WTC11 (cell line): ENCODE measurements around the gene GTPBP6. TPM values are rescaled to one million over a fixed set of nuclear protein-coding genes. Genes with fewer than 3 reads are reported as not detected.

Source experiments
- ATAC-seq: fragments of 200-7000 bp; cut with Tn5 transposase; 2 replicates; pipeline ENCODE4 v1.10.0; 2021; ENCODE audit warnings: mild to moderate bottlenecking, moderate library complexity
- CTCF ChIA-PET: fragments of 300-600 bp; sonication (Branson Sonifier 250); formaldehyde crosslinking; loops from one replicate; lab custom pipeline; 2021; ENCODE audit warnings: antibody characterized with exemption; lab: Charles Lee
- POLR2A ChIA-PET: fragments of 350-600 bp; sonication (Branson Sonifier 250); formaldehyde crosslinking; loops from one replicate; lab custom pipeline; 2021; ENCODE audit warnings: antibody characterized with exemption; lab: Charles Lee
- DNase-seq: peaks from one replicate; pipeline ENCODE4 v3.0.0; 2021; ENCODE audit warnings: low spot score
- H3K27ac Mint-ChIP-seq: 2 replicates; pipeline ENCODE4 v1.8.0; 2021; ENCODE audit warnings: mixed read lengths
- H3K27me3 Mint-ChIP-seq: 2 replicates; pipeline ENCODE4 v1.8.0; 2021; ENCODE audit warnings: low read depth, mild to moderate bottlenecking, moderate library complexity, mixed read lengths
- H3K36me3 Mint-ChIP-seq: 2 replicates; pipeline ENCODE4 v1.8.0; 2021; ENCODE audit warnings: mixed read lengths
- H3K4me1 Mint-ChIP-seq: 2 replicates; pipeline ENCODE4 v1.8.0; 2022; ENCODE audit warnings: mixed read lengths
- H3K4me3 Mint-ChIP-seq: 2 replicates; pipeline ENCODE4 v1.8.0; 2021; ENCODE audit warnings: mild to moderate bottlenecking, moderate library complexity, mixed read lengths
- H3K9me3 Mint-ChIP-seq: 2 replicates; pipeline ENCODE4 v1.8.0; 2021; ENCODE audit warnings: mixed read lengths
- CREM ChIP-seq: sonication (generic); formaldehyde crosslinking; IDR thresholded peaks from 2 replicates; pipeline ENCODE4 v1.8.1; 2022; ENCODE audit warnings: mild to moderate bottlenecking, missing genetic modification reagents, moderate library complexity
- EMX1 ChIP-seq: fragments of 250-450 bp; sonication (Bioruptor Pico); IDR thresholded peaks from 2 replicates; pipeline ENCODE4 v1.8.0; 2021; ENCODE audit warnings: mild to moderate bottlenecking
- FOXP1 ChIP-seq: sonication (generic); formaldehyde crosslinking; IDR thresholded peaks from 2 replicates; pipeline ENCODE4 v1.8.0; 2022; ENCODE audit warnings: missing genetic modification reagents, mild to moderate bottlenecking, moderate library complexity, borderline replicate concordance
- GRHL2 ChIP-seq: fragments of 250-450 bp; sonication (Bioruptor Pico); IDR thresholded peaks from 2 replicates; pipeline ENCODE4 v1.8.0; 2022; ENCODE audit warnings: mild to moderate bottlenecking, moderate library complexity; ENCODE audit not compliant: insufficient replicate concordance, severe bottlenecking
- GTF2I ChIP-seq: fragments of 250-450 bp; sonication (Bioruptor Pico); conservative IDR thresholded peaks from 2 replicates; pipeline ENCODE4 v1.4.0; 2021; ENCODE audit warnings: mild to moderate bottlenecking
- IRF1 ChIP-seq: sonication (generic); formaldehyde crosslinking; IDR thresholded peaks from 2 replicates; pipeline ENCODE4 v1.8.0; 2023; ENCODE audit warnings: missing genetic modification reagents
- JUN ChIP-seq: sonication (generic); formaldehyde crosslinking; IDR thresholded peaks from 2 replicates; pipeline ENCODE4 v1.8.0; 2023; ENCODE audit warnings: mild to moderate bottlenecking, missing genetic modification reagents
- KAT7 ChIP-seq: sonication (generic); formaldehyde crosslinking; IDR thresholded peaks from 2 replicates; pipeline ENCODE4 v1.8.1; 2023; ENCODE audit warnings: missing genetic modification reagents, mild to moderate bottlenecking, borderline replicate concordance
- NR2C2 ChIP-seq: sonication (generic); formaldehyde crosslinking; IDR thresholded peaks from 2 replicates; pipeline ENCODE4 v1.8.0; 2022; ENCODE audit warnings: mild to moderate bottlenecking, missing genetic modification reagents
- RORB ChIP-seq: fragments of 250-450 bp; sonication (Bioruptor Pico); IDR thresholded peaks from 2 replicates; pipeline ENCODE4 v1.9.0; 2021; ENCODE audit warnings: mild to moderate bottlenecking
- SP1 ChIP-seq: sonication (generic); formaldehyde crosslinking; conservative IDR thresholded peaks from 2 replicates; pipeline ENCODE4 v1.8.1; 2022; ENCODE audit warnings: missing genetic modification reagents
- TEAD1 ChIP-seq: sonication (generic); formaldehyde crosslinking; IDR thresholded peaks from 2 replicates; pipeline ENCODE4 v1.8.0; 2022; ENCODE audit warnings: mild to moderate bottlenecking, missing genetic modification reagents
- ZNF317 ChIP-seq: sonication (generic); formaldehyde crosslinking; IDR thresholded peaks from 2 replicates; pipeline ENCODE4 v1.8.1; 2023; ENCODE audit warnings: low read depth, mild to moderate bottlenecking, moderate library complexity, missing genetic modification reagents, borderline replicate concordance
- total RNA-seq: library from RNA; stranded (reverse); gene quantifications from 3 replicates; pipeline ENCODE4 v1.2.3, GENCODE V29; 2021
- TF ChIP-seq, protein P1 (sequence below): fragments of 250-450 bp; sonication (Bioruptor Pico); IDR thresholded peaks from 2 replicates; pipeline ENCODE4 v1.9.0; 2021; ENCODE audit warnings: mild to moderate bottlenecking
- TF ChIP-seq, protein P2 (sequence below): sonication (generic); formaldehyde crosslinking; IDR thresholded peaks from 2 replicates; pipeline ENCODE4 v1.8.1; 2023; ENCODE audit warnings: mild to moderate bottlenecking, missing genetic modification reagents, borderline replicate concordance
- TF ChIP-seq, protein P3 (sequence below): sonication (generic); formaldehyde crosslinking; IDR thresholded peaks from 2 replicates; pipeline ENCODE4 v1.8.0; 2022; ENCODE audit warnings: mild to moderate bottlenecking, missing genetic modification reagents
- TF ChIP-seq, protein P4 (sequence below): sonication (generic); formaldehyde crosslinking; IDR thresholded peaks from 2 replicates; pipeline ENCODE4 v1.8.1; 2023; ENCODE audit warnings: mild to moderate bottlenecking, missing genetic modification reagents

The GTPBP6 gene
- total RNA-seq, 1 experiment from 2014 or later = 63.9 TPM

DNA sequence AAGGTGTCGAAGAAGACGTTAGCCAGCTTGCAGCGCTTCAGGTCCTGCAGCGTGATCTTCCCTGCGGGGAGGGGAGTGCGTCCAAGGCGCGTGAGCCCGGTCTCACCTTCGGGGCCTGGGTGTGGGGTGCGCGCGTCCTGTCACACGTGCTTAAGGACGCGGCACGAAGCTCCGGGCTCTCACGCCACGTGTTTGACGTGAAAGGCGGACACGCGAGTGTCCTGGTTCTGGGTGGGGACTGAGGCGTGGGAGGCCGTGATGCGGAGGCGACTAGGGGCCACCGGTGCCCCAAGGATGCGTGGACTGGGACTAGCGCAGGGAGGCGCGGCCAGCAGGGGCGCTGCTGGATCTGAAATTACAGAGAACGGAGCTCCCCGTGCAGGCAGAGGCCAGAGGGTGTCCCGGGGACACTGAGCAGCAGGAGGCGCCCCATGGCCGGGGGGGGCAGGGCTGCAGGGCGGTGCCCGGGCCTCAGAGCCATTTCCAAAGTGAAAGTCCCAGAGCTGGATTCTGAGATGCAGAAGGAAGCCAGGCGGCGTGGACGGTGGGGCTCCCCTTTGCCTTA lies 20.3 kb upstream of the GTPBP6 start:
- Mint-ChIP-seq H3K9me3 (no peaks in the 10 kb centered on the region), H3K4me1 (peaks cover 2% of the 10 kb centered on the region; the same call in 1 of the 2 replicates), H3K27me3 (no peaks in the 10 kb centered on the region), H3K36me3 (peaks cover 38% of the 10 kb centered on the region), H3K27ac (no peak overlapping the region), H3K4me3 (no peak overlapping the region)
- no peak for DNase-seq
- ChIA-PET POLR2A (no interaction called here), CTCF (no interaction called here)
- no peak for TF ChIP-seq KAT7 (CRISPR knock-in tag)
- no peak for TF ChIP-seq JUN (CRISPR knock-in tag)
- no peak for TF ChIP-seq SP1 (CRISPR knock-in tag)
- no peak for TF ChIP-seq IRF1 (CRISPR knock-in tag)
- TF ChIP-seq, protein P1, sequence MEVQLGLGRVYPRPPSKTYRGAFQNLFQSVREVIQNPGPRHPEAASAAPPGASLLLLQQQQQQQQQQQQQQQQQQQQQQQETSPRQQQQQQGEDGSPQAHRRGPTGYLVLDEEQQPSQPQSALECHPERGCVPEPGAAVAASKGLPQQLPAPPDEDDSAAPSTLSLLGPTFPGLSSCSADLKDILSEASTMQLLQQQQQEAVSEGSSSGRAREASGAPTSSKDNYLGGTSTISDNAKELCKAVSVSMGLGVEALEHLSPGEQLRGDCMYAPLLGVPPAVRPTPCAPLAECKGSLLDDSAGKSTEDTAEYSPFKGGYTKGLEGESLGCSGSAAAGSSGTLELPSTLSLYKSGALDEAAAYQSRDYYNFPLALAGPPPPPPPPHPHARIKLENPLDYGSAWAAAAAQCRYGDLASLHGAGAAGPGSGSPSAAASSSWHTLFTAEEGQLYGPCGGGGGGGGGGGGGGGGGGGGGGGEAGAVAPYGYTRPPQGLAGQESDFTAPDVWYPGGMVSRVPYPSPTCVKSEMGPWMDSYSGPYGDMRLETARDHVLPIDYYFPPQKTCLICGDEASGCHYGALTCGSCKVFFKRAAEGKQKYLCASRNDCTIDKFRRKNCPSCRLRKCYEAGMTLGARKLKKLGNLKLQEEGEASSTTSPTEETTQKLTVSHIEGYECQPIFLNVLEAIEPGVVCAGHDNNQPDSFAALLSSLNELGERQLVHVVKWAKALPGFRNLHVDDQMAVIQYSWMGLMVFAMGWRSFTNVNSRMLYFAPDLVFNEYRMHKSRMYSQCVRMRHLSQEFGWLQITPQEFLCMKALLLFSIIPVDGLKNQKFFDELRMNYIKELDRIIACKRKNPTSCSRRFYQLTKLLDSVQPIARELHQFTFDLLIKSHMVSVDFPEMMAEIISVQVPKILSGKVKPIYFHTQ (CRISPR knock-in tag) = no peak
- TF ChIP-seq EMX1 (CRISPR knock-in tag) = no peak
- TF ChIP-seq RORB (CRISPR knock-in tag) = no peak
- TF ChIP-seq FOXP1 = no peak
- TF ChIP-seq, protein P2, sequence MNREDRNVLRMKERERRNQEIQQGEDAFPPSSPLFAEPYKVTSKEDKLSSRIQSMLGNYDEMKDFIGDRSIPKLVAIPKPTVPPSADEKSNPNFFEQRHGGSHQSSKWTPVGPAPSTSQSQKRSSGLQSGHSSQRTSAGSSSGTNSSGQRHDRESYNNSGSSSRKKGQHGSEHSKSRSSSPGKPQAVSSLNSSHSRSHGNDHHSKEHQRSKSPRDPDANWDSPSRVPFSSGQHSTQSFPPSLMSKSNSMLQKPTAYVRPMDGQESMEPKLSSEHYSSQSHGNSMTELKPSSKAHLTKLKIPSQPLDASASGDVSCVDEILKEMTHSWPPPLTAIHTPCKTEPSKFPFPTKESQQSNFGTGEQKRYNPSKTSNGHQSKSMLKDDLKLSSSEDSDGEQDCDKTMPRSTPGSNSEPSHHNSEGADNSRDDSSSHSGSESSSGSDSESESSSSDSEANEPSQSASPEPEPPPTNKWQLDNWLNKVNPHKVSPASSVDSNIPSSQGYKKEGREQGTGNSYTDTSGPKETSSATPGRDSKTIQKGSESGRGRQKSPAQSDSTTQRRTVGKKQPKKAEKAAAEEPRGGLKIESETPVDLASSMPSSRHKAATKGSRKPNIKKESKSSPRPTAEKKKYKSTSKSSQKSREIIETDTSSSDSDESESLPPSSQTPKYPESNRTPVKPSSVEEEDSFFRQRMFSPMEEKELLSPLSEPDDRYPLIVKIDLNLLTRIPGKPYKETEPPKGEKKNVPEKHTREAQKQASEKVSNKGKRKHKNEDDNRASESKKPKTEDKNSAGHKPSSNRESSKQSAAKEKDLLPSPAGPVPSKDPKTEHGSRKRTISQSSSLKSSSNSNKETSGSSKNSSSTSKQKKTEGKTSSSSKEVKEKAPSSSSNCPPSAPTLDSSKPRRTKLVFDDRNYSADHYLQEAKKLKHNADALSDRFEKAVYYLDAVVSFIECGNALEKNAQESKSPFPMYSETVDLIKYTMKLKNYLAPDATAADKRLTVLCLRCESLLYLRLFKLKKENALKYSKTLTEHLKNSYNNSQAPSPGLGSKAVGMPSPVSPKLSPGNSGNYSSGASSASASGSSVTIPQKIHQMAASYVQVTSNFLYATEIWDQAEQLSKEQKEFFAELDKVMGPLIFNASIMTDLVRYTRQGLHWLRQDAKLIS = no peak
- TF ChIP-seq, protein P3, sequence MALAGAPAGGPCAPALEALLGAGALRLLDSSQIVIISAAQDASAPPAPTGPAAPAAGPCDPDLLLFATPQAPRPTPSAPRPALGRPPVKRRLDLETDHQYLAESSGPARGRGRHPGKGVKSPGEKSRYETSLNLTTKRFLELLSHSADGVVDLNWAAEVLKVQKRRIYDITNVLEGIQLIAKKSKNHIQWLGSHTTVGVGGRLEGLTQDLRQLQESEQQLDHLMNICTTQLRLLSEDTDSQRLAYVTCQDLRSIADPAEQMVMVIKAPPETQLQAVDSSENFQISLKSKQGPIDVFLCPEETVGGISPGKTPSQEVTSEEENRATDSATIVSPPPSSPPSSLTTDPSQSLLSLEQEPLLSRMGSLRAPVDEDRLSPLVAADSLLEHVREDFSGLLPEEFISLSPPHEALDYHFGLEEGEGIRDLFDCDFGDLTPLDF (CRISPR knock-in tag) = no peak
- TF ChIP-seq CREM (CRISPR knock-in tag) = no peak
- TF ChIP-seq GTF2I (CRISPR knock-in tag) = no peak
- TF ChIP-seq GRHL2 (CRISPR knock-in tag) = no peak
- no peak for TF ChIP-seq TEAD1 (CRISPR knock-in tag)
- TF ChIP-seq, protein P4, sequence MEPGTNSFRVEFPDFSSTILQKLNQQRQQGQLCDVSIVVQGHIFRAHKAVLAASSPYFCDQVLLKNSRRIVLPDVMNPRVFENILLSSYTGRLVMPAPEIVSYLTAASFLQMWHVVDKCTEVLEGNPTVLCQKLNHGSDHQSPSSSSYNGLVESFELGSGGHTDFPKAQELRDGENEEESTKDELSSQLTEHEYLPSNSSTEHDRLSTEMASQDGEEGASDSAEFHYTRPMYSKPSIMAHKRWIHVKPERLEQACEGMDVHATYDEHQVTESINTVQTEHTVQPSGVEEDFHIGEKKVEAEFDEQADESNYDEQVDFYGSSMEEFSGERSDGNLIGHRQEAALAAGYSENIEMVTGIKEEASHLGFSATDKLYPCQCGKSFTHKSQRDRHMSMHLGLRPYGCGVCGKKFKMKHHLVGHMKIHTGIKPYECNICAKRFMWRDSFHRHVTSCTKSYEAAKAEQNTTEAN (CRISPR knock-in tag) = no peak
- no peak for TF ChIP-seq NR2C2 (CRISPR knock-in tag)
- no peak for TF ChIP-seq ZNF317
- ATAC-seq = peak; percentile 34; the same call in 1 of the 2 replicates
